ENCODE measurements around the gene DNAH11.

- TF ChIP-seq CTCF (IDR thresholded peaks at IDR 0.05) (no peak), POLR2A (IDR thresholded peaks at IDR 0.05) (no peak)
Measured at GRCh38 chr7:21704359-21704758, 161.5 kb downstream of the DNAH11 start.
